Lung (tissue), 12 donors: ENCODE measurements around the gene VPS16. TPM values are rescaled to one million over a fixed set of nuclear protein-coding genes. Genes with fewer than 3 reads are reported as not detected.

Source experiments
- ATAC-seq: fragments of 200-7000 bp; cut with Tn5 transposase; one replicate; pipeline ENCODE4 v1.9.1; 2020; ENCODE audit warnings: moderate number of reproducible peaks; ENCODE audit not compliant: insufficient read depth, low FRiP score
- DNase-seq, 3 donors: peaks; one replicate each; pipeline ENCODE4 v3.0.0-alpha.2; 2013 to 2017
- H3K27ac ChIP-seq, 2 donors: one replicate each; pipeline ENCODE4 v1.5.1; 2013; ENCODE audit warnings: mild to moderate bottlenecking in 2 of 2, moderate library complexity in 2 of 2, control low read depth in 1 of 2, inconsistent platforms in 1 of 2, low read depth in 1 of 2, low read length in 1 of 2
- H3K27me3 ChIP-seq, 3 donors: one replicate each; pipeline ENCODE4 v1.5.1; 2013; ENCODE audit warnings: low read length in 2 of 3; ENCODE audit not compliant: control insufficient read depth in 3 of 3, insufficient read depth in 3 of 3
- H3K36me3 ChIP-seq, 4 donors: one replicate each; pipeline ENCODE4 v1.5.1; 2013; ENCODE audit warnings: low read length in 4 of 4, mild to moderate bottlenecking in 1 of 4, moderate library complexity in 1 of 4; ENCODE audit not compliant: control insufficient read depth in 4 of 4, insufficient read depth in 4 of 4
- H3K4me1 ChIP-seq, 5 donors: one replicate each; pipeline ENCODE4 v1.5.1; 2013; ENCODE audit warnings: low read length in 5 of 5, mild to moderate bottlenecking in 2 of 5, moderate library complexity in 1 of 5; ENCODE audit not compliant: control insufficient read depth in 5 of 5, insufficient read depth in 5 of 5
- H3K4me3 ChIP-seq: one replicate; pipeline ENCODE4 v1.5.1; 2013; ENCODE audit warnings: mild to moderate bottlenecking, control low read depth, moderate library complexity
- H3K9ac ChIP-seq, 2 donors: one replicate each; pipeline ENCODE4 v1.5.1; 2013; ENCODE audit warnings: low read length in 2 of 2, control low read depth in 1 of 2; ENCODE audit not compliant: insufficient read depth in 1 of 2
- H3K9me3 ChIP-seq, 4 donors: one replicate each; pipeline ENCODE4 v1.5.1; 2013; ENCODE audit warnings: low read length in 3 of 4, mild to moderate bottlenecking in 1 of 4, moderate library complexity in 1 of 4; ENCODE audit not compliant: control insufficient read depth in 4 of 4, insufficient read depth in 3 of 4
- CTCF ChIP-seq: IDR thresholded peaks from 2 replicates; pipeline ENCODE4 v1.5.1; 2012; ENCODE audit warnings: mild to moderate bottlenecking; ENCODE audit errors: control extremely low read depth, extremely low read depth
- WGBS, 2 donors: extraction: QIAGEN DNeasy Blood & Tissue Kit; methylation state at CpG; one replicate each; pipeline ENCODE4 v1.1.7; 2013; 5-methylcytosine and 5-hydroxymethylcytosine counted together
- polyA plus RNA-seq, 2 donors: library from polyadenylated mRNA; stranded (reverse); fragments of 200-250 nt; gene quantifications; one replicate each; pipeline ENCODE4 v1.2.1, GENCODE V29; 2013
- total RNA-seq, 2 donors: library from RNA; depleted of rRNA in 1 of 2; stranded (reverse); fragments of >200 nt in 1 of 2; gene quantifications; one replicate each; pipeline ENCODE4 v1.2.1, GENCODE V29; 2014 to 2021
- donor health status: control.
- donor health status: control.
- donor health status: Bipolar disorder and iron deficiency.
- donor health status: healthy.
- donor health status: DM: yes; HTN: yes; CAD: no.

The VPS16 gene
- total and polyA plus RNA-seq, 4 donors, result 26.1 to 53.4 (median 42.5) TPM

- H3K27me3 ChIP-seq, result peaks cover 0 to 17% (median 7%) of the 10 kb centered on the region in 3 donors
These were observed 23.2 kb upstream of the VPS16 start for GRCh38 chr20:2817341-2817726.

GRCh38 chr20:2817891-2818595 lies 22.5 kb upstream of the VPS16 start:
- no peak overlapping the region for H3K27ac ChIP-seq
- no peak for TF ChIP-seq CTCF
- peaks cover 0 to 18% (median 7%) of the 10 kb centered on the region in 3 donors for H3K27me3 ChIP-seq
- H3K4me1 ChIP-seq, result peaks cover 0 to 16% (median 3%) of the 10 kb centered on the region in 5 donors
- peak in 2 of 3 donors; percentile 48 to 65 for DNase-seq
- peaks cover 0 to 1% (median 0%) of the 10 kb centered on the region in 4 donors for H3K9me3 ChIP-seq
- WGBS, 2 donors, result 75 to 83% methylated on average over 7 of the region's 7 CpGs
- H3K4me3 ChIP-seq, result no peak overlapping the region
- H3K9ac ChIP-seq, result no peak overlapping the region
- no peaks in the 10 kb centered on the region for H3K36me3 ChIP-seq
- ATAC-seq, result no peak

More at GRCh38 chr20:2817341-2817726, 23.2 kb upstream of the VPS16 start:
- H3K9me3 ChIP-seq, result peaks cover 0 to 2% (median under 1%) of the 10 kb centered on the region in 4 donors
- no peak for ATAC-seq
- H3K9ac ChIP-seq, result no peak overlapping the region
- no peak overlapping the region for H3K4me3 ChIP-seq
- no peak for TF ChIP-seq CTCF
- H3K27ac ChIP-seq, result no peak overlapping the region
- no peak for DNase-seq
- WGBS, 2 donors, result 89 to 90% methylated on average over 2 of the region's 2 CpGs
- H3K36me3 ChIP-seq, result no peaks in the 10 kb centered on the region
- H3K4me1 ChIP-seq, result peaks cover 0 to 16% (median 3%) of the 10 kb centered on the region in 5 donors

GRCh38 chr20:2820084-2820895 lies 20.3 kb upstream of the VPS16 start:
- H3K4me1 ChIP-seq, result peaks cover 0 to 16% (median 3%) of the 10 kb centered on the region in 5 donors
- peaks cover 0 to 18% (median 7%) of the 10 kb centered on the region in 3 donors for H3K27me3 ChIP-seq
- DNase-seq (peak in 2 of 3 donors; percentile 56 to 60), ATAC-seq (no peak)
- no peaks in the 10 kb centered on the region for H3K36me3 ChIP-seq
- no peak overlapping the region for H3K27ac ChIP-seq
- H3K9me3 ChIP-seq, result peaks cover 0 to 1% (median 0%) of the 10 kb centered on the region in 4 donors
- H3K4me3 ChIP-seq, result no peak overlapping the region
- whole genome bisulfite sequencing, 2 donors, result 38 to 44% methylated on average over 32 of the region's 32 CpGs
- H3K9ac ChIP-seq, result no peak overlapping the region
- TF ChIP-seq CTCF, result no peak
